ENCODE data around the gene ZNF827.
"Not testable (repeated sequence)": the region's sequence is repeated elsewhere in the genome, so short reads cannot be mapped to it uniquely, and the experiment has no call there.

ZNF827 gene

GRCh38 chr4:145861336-145862318, 77.0 kb downstream of the ZNF827 start:
- peak in 1 of 14 donors; percentile 67 for DNase-seq

DNA sequence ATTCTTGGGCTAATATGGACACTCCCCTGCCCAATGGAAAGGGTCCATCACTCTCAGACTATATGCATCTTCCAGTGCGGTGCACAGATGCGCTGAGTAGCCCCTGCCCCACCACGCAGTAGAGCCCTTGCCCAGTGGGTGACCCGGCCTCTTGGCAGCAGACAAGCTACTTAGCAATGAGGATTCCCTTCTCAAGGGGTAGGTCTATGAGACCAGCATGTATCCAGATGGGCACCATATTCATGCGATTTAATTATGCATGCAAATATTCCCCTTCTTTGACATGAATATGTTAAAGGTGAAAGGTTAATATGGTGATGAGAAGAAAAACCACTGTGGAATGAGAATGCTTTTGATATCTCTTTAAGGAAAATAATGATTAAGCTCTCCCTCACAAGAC, 77.7 kb downstream of the ZNF827 start:
- DNase-seq: no peak

GRCh38 chr4:145860446-145860845, 78.2 kb downstream of the ZNF827 start:
- no peak for DNase-seq

- DNase-seq: no peak
These were observed 78.7 kb downstream of the ZNF827 start for GRCh38 chr4:145859926-145860325.

GRCh38 chr4:145859426-145859825, 79.2 kb downstream of the ZNF827 start:
- DNase-seq: no peak

DNA sequence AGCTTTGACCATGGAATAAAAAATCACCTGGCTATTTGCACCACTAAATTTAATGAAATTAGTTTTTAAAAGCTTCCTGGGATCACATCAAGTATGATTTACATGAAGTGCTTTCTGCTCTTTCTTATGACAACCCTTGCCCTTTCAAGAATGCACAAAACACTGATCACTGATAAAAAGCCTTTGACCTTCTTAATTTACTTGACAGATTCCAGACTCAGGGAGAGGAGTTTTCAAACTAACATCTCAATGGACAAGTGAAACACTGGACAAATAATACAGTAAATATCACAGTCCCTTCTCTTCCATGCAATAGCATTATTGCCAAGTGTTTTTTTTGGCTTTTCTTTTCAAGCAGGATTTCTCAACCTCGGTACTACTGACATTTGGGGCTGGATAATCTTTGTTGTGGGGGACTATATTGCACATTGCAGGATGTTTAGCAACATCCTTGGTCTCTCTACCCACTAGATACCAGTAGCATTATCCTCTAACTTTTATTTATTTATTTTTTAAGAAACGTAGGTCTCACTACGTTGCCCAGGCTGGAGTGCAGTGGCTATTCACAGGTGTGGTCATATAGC, 86.3 kb downstream of the ZNF827 start:
- no peak for DNase-seq

DNA sequence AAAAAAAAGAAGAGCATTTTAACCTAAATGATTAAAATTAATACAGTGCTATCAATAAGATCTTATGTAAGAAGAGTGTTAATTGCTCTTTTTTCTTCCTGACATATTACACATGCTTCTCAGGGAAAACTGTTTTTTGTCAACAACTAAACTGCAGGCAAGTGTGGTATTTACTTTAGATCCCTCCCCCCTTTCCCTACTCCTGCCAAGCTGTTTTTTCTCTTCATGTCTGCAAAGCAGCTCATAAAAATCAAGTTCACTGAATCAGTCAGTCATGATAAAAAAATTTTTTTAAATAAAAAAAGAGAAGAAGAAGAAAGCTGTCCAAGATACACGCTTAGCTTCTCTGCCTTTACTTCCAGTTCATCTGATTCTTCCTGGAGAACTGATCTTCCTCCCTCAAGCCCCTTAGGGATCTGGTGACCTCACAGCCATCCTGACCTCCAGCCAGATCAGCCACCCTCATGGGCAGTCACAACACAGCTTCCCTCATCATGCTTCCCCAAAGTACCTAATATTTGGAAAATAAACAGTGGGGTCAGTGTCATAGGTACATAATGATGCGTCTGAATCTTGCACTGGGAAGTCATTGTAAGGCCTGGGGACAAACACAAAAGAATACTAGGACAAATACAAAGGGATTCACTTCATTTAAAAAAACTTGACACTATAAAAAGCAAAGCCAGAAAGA, 87.0 kb downstream of the ZNF827 start:
- DNase-seq: peak in 1 of 14 donors; percentile 6

DNA sequence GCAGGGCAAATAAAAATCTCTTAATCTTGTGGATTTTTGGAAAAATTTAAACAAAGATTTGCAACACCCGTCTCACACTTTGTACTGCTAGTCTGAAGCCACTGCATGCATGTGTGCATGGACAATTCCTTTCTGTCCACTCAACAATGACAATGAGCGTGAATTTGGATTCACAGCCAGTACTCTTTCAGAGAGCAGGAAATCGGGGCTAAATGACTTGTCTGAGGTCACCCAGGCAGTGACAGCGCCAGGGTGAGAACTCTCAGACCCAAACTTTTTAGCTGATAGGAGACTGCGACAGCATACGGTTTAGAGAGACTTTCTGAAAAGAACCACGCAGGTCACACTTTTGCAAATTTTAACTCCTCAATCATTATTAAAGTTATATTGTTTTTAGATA, 90.9 kb downstream of the ZNF827 start:
- DNase-seq: peak in 4 of 14 donors; percentile 9 to 29 (median 19)

- no peak for DNase-seq
These were observed 93.5 kb downstream of the ZNF827 start for GRCh38 chr4:145845118-145845517.

GRCh38 chr4:145843639-145844038, 95.0 kb downstream of the ZNF827 start:
- DNase-seq: no peak

DNA sequence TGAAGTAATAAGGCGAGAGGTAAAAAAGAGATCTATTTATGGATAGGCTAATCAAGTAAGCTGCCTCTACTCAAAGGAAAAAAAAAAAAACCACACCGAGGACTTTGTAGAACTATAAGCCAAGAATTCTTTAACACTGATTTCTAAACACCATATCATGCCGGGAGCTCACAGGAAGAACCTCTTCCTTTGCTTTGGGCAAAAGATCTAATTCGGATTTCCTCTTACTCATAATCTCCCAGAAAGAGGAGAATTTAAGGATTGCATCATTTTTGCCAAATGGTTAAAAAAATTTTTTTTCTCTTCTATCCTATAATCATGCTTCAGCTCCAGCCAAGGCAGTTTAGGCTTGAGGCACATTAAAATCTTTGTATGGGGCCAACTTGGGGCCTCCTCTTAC, 95.5 kb downstream of the ZNF827 start:
- no peak for DNase-seq

DNA sequence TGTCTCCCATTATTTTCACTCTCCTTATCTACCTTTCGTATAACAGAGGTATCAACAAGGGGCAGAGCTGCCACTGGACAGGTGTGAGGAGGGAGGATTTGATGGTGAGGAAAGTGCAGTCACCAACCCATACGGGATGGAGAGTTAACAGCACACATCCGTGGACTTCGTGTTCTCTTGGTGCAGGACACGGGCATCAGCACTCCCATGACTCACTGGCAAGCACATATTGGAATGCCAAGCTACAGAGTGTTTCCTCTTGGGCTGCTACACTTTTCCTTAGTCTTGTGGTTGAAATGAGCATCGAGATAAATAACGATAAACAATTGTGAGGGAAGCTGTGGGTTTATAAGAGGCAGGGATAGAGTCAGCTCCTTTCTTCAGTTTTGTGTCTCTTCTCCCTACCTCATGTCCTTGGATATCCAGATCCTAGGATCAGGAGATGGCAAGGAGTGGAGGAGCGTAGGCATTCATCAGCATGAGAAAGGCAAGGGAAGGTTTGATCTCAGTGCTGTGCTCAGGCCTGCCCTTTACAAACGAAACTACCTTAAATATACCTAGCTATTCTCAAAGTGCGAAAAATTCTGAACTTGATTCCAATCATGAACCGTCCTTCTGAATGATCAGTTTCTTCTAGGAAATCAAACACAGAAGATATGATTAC, 96.3 kb downstream of the ZNF827 start:
- DNase-seq: no peak

DNA sequence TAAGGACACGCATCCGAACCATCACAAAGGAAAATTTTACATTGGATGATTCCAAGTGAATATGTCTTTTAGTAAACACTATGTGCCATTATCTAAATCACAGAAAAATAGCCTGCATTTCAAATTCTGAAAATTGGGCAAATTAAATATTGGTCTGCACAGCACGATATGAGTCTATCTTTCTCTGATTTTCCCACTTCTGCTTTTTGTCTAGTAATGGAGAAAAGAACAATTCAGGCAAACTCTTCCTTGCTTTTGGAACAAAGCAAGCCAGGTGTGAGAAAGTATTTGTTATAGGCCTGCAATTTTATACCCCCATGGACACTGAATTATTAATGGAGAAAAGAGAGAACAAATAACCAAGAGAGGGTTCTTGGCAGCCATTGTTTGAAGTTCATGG, 97.8 kb downstream of the ZNF827 start:
- no peak for DNase-seq

- DNase-seq: peak in 1 of 14 donors; percentile 20
These were observed 98.4 kb downstream of the ZNF827 start for GRCh38 chr4:145840162-145840768.

DNA sequence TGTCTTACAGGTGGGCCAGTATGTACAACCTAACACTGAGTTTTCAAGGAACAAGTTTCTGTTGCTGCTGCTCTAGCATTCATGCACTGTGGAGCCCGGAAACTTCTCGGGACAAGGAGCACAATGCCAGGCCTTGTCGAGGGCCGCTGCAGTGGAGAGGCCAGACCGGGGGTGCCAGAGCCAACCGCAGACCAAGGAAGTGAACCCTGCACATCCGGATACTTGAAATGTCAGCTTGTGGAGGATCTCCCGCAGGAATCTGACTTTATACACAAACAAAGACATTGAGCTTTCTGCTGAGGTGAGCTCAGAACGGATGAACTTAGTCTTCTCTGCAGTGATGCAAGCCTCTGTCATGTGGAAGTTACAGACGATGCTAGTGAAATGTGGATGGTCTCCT, 99.5 kb downstream of the ZNF827 start:
- DNase-seq: peak in 11 of 14 donors; percentile 5 to 58 (median 29)

- not testable (repeated sequence) for DNase-seq
These were observed 106.2 kb downstream of the ZNF827 start for GRCh38 chr4:145832384-145832783.

DNA sequence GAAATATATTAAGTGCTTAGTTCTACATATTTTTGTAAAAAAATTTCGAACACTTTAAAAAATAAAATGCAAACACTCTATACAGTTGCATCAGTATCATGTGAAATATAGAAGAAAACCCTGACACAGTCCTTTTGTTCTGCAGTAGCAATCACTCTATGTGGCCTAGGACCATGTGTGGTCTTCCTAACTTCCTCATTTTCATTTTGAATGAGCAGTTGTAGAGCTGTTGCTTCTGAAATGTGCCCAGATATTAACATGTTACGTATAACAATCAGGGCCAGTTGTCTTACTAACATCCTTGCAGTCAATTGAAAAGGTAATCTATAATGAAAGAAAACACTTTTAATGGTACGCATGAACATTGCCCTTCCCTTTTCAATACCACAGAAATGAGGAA, 107.9 kb downstream of the ZNF827 start:
- no peak for DNase-seq

GRCh38 chr4:145829629-145830395, 108.8 kb downstream of the ZNF827 start:
- no peak for DNase-seq

DNA sequence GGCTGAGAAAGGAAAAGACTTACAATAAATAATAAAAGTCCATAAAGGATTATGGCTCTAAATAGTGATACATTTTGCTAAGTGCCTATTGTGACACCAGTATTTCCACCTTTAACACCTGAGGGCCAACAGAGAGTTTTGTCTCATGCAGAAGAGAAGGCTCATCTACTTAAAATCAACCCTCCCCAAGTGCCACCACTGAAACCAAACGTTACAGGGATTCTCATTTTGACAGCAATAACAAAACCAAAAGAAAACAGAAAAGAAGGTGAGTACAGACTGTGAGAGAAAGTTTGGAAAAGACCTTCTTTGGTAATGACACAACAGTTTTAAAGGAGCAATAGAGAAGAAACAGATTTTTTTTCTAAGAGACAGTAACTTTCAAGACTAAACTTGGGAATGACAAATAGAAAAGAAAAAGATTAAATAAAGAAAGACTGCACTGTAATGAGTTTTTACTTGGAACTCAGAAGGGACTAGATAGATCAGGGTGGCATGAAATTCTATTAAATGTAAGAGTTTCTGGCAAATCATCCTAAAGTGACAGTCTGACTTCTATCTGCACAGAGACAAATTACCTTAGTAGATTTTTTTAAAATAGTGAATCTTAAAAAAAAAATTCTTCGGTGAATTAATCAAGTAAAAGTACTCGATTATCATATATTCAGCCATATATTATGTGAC, 109.7 kb downstream of the ZNF827 start:
- DNase-seq: no peak

GRCh38 chr4:145827885-145828284, 110.7 kb downstream of the ZNF827 start:
- DNase-seq: peak in 3 of 14 donors; percentile 10 to 69 (median 27)

DNA sequence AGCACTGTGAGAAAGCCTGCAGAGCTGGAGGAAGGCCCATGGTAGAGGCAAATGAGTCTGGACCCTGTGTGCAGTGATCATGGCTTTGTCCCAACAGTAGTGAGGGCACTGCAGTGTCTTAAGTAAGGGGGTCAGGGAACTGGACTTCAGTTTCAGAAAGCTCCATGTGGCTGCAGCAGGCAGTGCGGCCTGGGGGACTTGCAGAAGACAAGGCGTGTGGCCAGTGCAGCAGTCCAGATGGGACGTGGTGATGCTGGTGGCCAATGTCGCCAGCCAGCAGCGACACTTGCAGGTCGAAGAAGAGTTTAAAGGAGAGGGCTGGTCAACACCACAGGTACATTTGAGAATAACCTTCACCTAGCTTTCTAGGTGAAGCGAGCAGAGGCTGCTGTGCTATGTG, 113.4 kb downstream of the ZNF827 start:
- no peak for DNase-seq

All from C1 segment of cervical spinal cord (tissue), 14 donors.